Fibroblast of peridontal ligament (primary cell): ENCODE results near the gene CDIPT.

Experiments used
- DNase-seq: peaks from one replicate; pipeline ENCODE4 v3.0.0-alpha.2; 2010; ENCODE audit errors: extremely low read depth

The CDIPT gene

GRCh38 chr16:29810699-29811169, 52.3 kb downstream of the CDIPT start:
- no peak for DNase-seq

GRCh38 chr16:29809850-29810698, 53.0 kb downstream of the CDIPT start:
- no peak for DNase-seq

DNA sequence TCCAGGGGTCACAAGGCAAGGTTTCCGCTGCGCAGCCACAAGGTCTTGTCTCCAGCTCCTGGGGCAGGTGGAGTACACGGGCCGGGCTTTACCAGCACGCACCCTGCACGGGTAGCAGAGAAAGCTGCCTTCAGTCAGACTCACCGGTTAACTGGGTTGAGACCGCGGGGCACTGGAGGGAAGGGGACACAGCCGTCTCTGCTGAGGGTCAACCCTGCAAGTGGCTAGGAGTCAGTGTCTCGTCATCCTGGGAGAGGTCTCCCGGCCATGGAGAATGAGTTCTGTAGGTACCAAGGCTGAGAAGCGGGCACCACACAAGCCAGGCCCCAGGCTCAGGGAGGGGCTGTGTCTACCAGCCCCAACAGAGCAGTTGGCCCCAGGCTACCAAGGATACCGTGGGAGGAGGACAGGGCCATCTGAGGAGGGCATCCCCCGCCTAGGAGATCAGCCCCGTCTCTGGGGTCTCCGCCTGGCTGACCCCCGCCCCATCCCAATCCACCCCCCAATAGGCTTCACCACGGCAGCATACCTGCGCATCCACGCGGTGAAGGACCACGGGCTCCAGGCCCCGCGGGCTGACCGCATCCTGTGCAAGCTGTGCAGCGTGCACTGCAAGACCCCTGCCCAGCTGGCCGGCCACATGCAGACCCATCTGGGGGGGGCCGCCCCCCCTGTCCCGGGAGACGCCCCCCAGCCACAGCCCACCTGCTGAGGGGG, 53.8 kb downstream of the CDIPT start:
- DNase-seq: no peak
